ENCODE measurements around the gene GNB2.
"Not testable (repeated sequence)": the region's sequence is repeated elsewhere in the genome, so short reads cannot be mapped to it uniquely, and the experiment has no call there.

The GNB2 gene

DNA sequence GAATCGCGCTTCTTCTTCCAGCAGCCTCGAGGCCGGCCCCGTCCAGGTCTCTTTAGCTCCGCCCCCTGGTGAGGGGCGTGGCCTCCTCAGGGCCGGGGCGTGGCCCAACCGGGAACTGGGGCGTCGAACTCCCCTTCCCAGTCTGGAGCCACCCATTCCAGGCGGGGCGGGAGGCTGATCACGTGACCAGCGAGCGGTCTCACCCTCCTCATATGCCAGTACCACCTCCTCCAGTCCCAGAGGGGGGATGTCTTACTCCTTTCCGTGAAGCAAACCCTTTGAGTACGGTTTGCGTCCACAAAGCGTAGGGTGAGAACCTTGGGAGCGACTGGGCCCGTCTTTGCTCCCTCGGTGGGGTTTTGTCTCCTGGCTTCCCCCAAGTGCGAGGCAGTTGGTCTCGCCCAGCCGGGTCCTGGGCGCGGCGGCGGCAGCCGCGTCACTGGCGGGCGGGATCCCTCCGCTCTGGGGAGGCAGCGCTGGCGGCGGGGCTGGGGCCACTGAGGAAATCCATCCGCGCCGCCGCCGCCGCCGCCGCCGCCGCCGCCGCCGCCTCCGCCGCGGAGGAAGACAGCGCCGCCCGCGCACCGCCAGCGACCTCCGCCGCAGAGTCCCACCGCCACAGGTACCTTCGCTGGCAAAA lies at the start of gene GNB2:
TSS of gene GNB2 (plus strand) at position 439 of the 640 bp plus-strand sequence. CDS start 2,526 bp downstream, outside the sequence.
- peak; percentile 99 for DNase-seq

DNA sequence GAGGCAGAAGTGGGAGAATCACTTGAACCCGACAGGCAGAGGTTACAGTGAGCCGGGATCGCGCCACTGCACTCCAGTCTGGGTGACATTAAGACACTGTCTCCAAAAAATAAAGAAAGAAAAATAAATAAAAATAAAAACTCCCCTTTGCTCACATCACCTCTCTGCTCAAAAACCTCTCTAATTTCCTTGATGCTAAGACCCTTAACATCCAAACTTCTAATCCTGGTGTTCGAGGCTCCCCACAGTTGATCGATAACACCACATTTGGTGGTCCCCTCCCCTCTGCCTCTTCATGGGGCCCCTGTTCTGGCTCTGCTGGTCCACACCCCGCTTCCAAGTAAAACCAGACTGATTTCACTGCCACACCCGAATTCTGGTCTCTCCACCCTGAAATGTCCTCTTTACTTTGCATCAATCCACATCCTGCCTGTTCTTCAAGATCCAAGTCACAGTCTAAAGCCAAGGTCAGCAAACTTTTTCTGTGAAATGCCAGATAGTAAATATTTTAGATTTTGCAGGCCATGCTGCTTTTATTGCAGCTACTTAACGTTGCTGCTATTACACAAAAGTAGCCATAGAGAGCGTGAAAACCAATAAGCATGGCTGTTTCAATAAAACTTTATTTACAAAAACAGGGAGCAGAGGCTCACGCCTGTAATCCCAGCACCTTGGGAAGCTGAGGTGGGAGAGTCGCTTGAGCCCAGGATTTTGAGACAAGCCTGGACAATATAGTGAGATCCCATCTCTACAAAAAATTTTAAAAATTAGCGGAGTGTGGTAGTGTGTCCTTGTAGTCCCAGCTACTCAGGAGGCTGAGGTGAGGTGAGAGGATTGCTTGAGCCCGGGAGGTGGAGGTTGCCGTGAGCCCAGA lies 49.4 kb upstream of the GNB2 start:
- DNase-seq, result no peak

DNA sequence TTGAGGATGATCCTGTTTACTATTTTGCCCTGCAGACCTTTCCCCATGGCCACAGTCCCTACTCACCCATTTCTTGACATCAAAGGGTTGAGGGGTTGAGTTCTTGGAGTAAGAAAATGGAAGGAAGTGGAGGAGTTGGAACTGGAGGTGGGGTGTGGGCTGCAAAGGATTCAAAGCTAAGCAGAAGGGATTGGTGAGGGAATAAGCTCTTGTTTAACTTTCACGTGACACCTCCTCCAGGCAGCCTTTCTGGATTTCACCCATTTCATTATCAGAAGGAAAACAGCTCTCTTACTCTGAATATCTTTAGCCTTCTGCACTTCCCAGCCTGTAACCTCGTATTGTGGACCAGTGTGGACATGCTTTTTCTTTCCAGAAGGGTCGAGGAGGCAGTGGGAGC lies 47.5 kb upstream of the GNB2 start:
- DNase-seq, result no peak

DNA sequence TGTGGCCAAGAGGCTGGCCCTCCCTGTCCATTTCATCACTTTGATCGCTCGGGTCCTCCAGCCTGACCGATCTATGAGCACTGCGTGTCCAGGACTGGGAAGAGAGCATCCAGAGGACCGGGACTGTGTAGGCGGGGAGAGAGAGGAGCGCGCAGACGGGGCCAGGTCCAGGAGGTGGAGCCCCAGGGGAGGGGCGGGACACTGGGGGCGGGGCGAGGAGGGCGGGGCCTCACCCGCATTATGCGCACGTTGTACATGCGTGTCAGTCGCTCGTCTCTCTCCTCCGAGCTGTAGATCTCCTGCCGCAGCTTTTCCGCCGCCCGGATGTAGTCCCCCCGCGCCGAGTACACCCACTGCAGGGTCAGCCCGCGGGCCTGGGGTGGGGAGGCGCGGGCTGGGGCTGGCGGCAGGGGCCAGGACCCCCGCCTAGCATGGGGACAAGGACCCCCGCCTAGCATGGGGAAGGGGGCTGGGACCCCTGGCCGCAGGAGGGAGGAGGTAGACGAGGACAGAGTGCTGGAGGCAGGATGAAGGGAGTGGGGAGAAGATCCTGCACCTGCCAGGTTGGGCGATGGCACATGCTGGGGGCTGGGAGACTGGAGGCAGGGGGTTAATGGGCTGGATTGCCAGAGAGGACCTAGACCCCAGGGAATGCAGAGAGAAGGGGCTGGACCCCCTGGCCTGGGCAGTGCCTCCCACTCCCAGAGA lies 46.9 kb upstream of the GNB2 start:
- peak; percentile 89 for DNase-seq

DNA sequence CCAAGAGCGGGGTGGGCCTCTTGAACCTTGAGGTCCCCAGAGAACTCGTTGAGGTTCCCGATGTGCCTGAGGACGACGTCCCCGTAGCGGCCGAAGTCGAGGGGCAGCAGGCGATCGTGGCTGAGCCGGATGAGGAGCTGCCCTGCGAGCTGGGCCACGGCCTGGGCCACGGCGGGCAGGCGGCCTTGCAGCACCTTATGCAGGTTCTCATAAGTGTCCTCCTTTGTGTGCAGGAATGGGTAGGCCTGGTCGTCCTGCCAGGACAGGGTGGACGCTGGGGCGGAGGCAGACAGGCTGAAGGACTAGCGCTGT lies 46.3 kb upstream of the GNB2 start:
- no peak for DNase-seq

DNA sequence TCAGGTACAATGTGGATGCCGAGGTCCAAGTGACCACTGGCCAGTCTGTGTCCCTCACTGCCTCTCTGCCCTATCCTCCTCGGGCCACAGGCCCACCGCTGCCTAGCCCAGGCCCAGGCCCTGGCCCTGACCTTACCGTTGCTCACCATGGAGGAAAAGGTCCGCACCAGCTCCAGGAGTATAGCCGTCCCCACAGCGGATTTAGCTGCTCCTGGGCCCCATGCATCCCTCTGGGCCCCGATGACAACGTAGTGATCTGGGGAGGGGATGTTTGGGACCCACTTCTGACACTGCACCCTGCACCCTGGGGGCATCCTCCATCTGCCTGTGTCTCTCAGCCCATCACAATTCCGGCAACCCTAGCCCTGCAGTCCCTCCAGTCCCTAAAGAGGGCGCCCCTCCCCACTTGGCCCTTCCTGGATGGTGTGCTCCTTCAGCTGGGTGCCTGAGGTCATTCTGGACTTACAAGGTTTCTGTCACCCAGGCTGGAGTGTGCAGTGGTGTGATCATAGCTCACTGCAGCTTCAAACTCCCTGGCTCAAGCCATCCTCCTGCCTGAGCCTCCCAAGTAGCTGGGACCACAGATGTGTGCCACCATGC lies 44.3 kb upstream of the GNB2 start:
- DNase-seq, result peak; percentile 45

DNA sequence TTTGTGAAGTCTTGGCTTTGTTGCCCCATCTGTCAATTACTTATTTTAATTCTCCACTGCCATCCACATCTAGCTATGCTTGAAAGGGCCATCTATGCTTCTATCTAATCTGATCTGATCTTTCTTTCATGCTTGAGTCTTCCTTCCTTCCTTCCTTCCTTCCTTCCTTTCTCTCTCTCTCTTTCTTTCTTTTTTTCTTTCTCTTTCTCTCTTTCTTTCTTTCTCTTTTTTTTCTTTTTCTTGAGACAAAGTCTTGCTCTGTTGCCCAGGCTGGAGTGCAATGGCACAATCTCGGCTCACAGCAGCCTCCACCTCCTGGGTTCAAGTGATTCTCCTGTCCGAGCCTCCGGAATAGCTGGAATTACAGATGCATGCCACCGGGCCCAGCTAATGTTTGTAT lies 43.5 kb upstream of the GNB2 start:
- no peak for DNase-seq

- peak; percentile 67 for DNase-seq
Measured at GRCh38 chr7:100632951-100633717, 40.4 kb upstream of the GNB2 start.

GRCh38 chr7:100639995-100640516 lies 33.5 kb upstream of the GNB2 start:
- no peak for DNase-seq

GRCh38 chr7:100640517-100641440 lies 32.8 kb upstream of the GNB2 start:
- no peak for DNase-seq

DNA sequence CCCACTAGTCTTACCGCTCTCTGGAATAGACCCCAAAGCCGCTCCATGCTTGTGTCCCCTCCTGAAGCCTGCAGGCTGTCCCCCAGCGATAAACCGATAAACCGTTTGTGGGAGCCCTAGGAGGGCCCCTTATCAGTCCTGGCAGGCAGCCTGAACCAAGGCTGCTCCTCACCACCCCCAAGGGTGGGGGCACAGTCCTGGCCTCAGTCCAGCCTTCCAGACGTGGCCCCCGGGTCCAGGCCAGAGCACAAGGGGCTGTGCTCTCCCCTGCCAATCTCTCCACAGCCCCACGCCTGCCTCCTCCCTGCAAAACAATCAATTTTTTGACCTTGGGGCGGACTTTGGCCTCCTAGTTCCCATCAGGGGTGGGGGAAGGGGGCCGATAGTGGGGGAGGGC lies 32.1 kb upstream of the GNB2 start, which contains the start of gene TFR2:
TSS of gene TFR2 (minus strand) at position 90 of the 397 bp plus-strand sequence. CDS start at position 47, 43 bp downstream.
- DNase-seq, result no peak

DNA sequence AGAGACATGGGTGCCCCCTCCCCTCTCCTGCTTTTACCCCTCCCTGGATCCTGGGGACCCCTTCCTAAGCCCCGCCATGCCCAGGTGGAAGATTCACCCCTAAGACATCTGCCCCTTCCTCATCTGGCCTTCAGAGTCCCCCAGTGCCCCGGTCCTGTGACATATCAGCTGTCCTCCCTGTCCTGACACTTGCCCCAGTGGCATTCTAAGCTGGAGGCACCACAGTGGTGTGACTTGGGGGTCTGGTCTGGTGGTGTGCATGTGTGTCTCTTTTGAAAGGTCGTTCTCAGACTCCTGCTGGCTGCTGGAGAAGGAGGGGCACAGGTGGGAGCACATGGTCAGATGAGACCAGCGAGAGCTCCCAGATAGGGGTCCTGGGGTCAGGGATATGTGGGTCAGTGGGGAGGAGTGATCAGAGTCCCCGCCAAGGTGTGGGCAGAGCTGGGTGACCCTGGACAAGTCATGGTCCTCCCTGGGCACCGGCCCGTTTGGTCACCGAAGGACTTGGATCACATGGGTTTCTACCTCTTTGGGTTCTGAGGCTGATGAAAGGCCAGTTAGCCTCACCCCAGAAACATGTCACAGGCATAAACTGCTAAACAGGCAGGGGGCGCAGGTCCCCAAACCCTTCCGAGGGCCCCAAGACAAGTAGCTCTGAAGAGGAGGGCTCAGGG lies 31.5 kb upstream of the GNB2 start:
- no peak for DNase-seq

- no peak for DNase-seq
Measured at GRCh38 chr7:100642534-100642907, 31.0 kb upstream of the GNB2 start.

DNA sequence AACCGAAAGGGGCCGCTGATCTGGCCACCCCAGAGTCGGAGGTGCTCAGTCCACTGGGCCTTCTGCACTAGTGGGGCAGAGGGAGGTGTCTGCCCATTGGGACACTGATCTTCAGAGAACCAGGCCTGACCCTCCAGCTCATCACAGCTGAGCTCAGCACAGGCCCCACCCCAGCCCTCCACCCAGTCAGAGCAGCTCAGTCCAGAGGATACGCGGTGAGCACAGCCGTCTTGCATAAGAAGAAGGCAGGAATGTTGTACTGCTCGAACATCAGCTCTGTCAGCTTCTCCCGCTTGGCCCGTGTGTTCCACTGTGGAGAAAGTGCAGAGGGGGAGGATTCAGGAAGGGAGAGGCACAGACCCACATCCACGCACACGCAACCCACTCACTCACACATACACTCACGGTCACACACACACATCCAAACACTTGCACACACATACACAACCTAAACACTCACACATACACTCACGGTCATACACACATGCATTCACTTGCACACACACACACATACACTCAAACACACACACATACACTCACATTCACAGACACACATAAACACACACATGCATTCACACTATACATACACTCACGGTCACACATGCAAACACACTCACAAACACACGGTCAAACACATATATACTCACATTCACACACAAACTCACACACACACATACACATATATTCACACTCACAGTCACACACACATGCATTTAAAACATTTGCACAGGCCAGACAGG lies 23.5 kb upstream of the GNB2 start:
- DNase-seq, result no peak

DNA sequence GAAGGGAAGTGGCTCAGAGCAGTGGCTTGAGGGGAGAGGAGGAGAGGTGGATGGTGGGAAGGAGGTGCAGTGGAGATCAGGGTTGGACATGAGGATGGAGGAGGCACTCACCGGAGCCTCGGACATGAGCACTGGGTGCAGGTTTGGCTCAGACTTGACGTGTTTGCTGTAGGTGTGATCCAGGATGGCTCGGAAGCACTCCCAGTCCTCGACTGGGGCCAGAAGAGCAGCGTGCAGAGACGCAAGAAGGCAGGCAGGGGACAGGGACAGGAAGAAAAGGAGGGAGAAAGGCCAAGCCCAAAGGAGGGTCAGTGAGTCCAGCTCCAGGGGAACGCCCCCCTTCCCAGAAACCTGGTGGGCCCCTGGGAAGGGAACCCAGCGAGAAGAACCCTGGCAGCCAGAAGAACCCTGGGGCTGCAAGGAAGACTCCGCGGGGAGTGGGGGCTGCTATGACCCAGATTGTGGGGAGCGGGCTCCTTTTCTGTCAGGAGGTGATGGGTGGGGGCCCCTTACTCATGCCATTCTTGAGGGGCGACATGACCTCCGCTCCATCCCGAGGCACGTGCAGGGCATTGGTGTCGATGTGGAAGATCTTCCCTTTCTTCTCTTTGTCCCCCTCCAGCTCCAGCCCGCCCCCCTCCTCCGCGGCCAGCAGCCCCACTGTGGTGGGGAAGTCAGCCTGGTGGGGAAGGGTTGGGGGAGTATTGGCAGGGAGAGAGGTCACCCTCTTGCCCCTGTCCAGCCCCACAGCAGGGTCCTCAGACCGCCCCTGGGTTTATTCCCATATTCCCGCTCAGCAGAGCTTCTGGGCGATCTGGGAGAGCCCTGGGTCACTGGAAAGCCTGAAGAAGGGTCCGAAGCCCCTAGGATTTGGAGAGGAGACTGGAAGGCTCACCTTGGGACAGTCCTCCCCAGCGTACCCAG lies 18.4 kb upstream of the GNB2 start:
- no peak for DNase-seq

- DNase-seq, result peak; percentile 64
Measured at GRCh38 chr7:100655908-100656674, 17.4 kb upstream of the GNB2 start, which contains the start of gene ACTL6B. ACTL6B (minus strand) TSS chr7:100656448; CDS start chr7:100656354, 94 bp downstream.

GRCh38 chr7:100662194-100662776 lies 11.3 kb upstream of the GNB2 start:
- DNase-seq, result not testable (repeated sequence)
